GM12891 (cell line): ENCODE results near the gene PFKFB2.

Experiments used
- PAX5 ChIP-seq: IDR thresholded peaks from 2 replicates; pipeline ENCODE4 v1.6.1; 2011; ENCODE audit warnings: low read length, moderate library complexity, mild to moderate bottlenecking; ENCODE audit not compliant: insufficient read depth, severe bottlenecking
- POLR2A ChIP-seq: IDR thresholded peaks from 2 replicates; pipeline ENCODE4 v1.6.1; 2011; ENCODE audit warnings: low read depth, low read length, control low read depth
- POLR2AphosphoS5 ChIP-seq: IDR thresholded peaks from 2 replicates; pipeline ENCODE4 v1.6.1; 2011; ENCODE audit warnings: low read depth, low read length, control low read depth
- POU2F2 ChIP-seq: IDR thresholded peaks from 2 replicates; pipeline ENCODE4 v1.6.1; 2011; ENCODE audit warnings: low read depth, mild to moderate bottlenecking, control low read depth, low read length, moderate library complexity
- SPI1 ChIP-seq: IDR thresholded peaks from 2 replicates; pipeline ENCODE4 v1.6.1; 2011; ENCODE audit warnings: low read depth, low read length, control low read depth
- TAF1 ChIP-seq: IDR thresholded peaks from 2 replicates; pipeline ENCODE4 v1.6.1; 2011; ENCODE audit warnings: low read depth, low read length, control low read depth

DNA sequence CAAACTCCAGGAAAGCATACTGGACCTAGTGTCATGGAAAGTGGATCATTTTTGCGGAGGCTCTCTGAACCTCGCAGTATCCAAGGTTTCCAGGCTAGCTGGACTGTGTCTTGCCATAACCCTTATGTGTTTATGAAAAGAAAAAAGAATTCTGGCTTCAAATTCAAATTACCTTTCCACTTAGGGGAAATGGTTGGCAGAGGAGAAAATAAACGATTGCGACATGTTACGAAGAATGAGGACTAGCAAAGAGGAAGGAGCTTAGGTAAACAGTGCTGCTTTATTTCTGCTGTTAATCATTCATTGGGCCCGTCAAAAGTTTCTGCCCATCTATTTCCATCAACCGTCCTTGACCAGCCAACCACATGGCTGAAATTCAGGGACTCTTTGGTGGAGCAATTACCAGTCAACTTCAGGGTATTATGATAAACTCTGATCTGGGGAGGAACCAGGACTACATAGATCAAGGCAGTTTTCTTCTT, 50.9 kb downstream of the PFKFB2 start, which contains the start of gene C4BPA:
- TF ChIP-seq POLR2A (no peak), POLR2AphosphoS5 (no peak), SPI1 (no peak), TAF1 (no peak), POU2F2 (no peak), PAX5 (no peak)
